HG02981 (cell line): ENCODE measurements around the gene ENTREP3.

ENCODE experiments used
- ATAC-seq: cut with Tn5 transposase; IDR thresholded peaks from one replicate; pipeline ENCODE4 v1.9.1; 2021; ENCODE audit warnings: mild to moderate bottlenecking, moderate library complexity; ENCODE audit not compliant: unreplicated experiment

The ENTREP3 gene

DNA sequence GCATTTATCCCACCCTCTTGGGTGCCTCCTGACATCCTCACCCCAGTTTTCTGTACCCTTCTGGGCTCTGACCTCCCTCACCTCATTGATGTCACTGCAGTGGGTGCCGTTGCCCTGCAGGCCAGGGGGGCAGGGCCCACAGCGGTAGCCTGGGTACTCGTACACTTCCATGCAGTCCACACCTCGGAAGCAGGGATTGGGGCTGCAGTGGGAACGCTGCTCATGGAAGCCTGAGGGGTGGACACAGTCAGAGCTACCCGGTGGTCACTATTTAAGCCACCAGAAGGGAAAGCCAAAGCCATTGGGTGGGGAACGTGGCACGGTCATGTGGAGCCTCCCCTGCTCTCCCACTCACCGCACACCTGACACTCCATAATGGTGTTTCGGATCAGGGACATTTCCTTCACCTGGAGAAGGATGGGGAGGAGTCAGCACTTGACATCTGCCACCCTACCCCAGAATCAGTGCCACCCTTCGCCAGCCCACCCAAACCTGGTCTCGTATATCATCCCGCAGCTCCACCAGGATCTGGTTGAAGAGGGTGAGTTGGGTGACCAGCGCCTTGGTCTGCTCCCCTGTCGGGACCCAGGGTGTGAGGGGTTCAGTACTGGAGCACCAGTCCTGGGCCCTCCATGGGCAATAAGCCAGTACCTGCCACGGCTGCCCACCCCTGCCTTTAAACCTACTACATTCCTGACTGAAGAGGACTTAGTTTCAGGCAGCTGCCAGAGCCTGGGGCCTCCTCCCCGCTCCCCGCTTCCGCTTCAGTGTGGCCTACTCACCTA is 52.4 kb downstream of the ENTREP3 start:
- no peak for ATAC-seq

DNA sequence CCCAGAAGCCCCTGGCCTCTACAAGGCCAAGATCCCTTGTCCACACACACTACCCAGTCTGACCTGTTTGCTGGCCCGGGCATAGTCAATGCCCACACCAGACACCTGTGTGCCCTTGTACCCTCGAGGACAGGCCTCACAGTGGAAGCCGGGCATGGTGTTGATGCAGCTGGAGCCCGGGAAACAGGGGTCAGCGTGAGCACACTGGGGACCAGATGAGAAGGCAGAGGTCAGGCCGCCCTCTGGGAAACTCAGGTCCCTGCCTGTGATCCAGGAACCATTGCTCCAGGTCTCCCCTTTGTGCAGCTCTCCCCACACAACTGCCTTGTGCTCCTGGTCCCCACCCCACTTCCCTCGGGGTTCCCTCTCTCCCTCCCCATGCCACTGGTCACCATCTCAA is 53.1 kb downstream of the ENTREP3 start:
- ATAC-seq: no peak

DNA sequence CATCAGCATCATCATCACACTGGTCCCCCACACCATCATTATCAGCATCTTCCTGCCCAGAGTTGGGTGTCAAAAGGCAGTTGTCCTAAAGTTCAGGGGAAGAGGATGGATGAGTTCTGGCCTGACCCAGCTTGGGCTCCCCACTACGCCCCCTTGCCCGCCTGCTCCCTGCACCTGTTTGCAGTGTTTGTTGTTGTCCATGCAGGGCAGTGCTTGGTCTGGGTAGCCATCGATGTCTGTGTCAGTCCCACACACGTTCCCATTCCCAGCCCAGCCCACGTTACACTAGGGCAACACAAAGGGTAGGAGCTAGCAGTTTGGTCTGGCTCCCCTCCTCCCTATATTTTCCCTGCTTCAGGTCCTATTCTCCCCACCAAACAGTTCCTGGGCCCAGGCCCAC is 54.4 kb downstream of the ENTREP3 start:
- no peak for ATAC-seq

- ATAC-seq: no peak
Measured at GRCh38 chr1:155199792-155200191, 55.5 kb downstream of the ENTREP3 start.

- ATAC-seq: no peak
Measured at GRCh38 chr1:155198547-155198906, 56.8 kb downstream of the ENTREP3 start.

DNA sequence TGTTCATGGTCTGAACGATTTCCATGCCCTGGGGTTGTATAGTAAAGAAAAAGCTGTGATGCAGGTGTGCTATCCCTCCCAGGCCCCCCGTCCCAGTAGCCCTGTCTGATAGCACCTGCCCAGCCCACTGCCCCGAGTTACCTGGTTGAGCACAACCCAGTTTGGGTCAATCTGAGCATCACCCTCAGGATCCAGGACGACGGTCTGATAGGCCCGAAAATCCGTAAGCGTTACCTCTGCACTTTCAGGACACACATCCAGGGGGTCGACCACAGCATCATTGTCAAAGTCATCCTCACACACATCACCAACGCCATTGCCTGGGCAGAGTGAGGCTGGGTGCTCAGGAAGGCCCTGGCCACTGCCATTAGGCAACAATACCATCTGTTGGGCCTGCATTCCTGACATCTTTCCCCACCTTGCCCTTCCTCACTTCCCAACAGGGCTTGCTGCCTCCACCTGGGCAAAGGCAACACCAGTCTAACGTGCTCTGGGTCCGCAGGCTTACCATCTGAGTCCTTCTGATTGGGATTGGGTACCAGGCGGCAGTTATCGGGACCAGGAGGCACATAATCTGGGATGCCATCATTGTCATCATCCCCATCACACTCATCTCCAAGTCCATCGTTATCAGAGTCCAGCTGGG is 57.3 kb downstream of the ENTREP3 start:
- no peak for ATAC-seq
